ENCODE data around the gene RAPGEFL1. TPM values are rescaled to one million over a fixed set of nuclear protein-coding genes. Genes with fewer than 3 reads are reported as not detected.

RAPGEFL1 gene
- total RNA-seq, 1 donor from 2014 or later = 18.3 TPM

DNA sequence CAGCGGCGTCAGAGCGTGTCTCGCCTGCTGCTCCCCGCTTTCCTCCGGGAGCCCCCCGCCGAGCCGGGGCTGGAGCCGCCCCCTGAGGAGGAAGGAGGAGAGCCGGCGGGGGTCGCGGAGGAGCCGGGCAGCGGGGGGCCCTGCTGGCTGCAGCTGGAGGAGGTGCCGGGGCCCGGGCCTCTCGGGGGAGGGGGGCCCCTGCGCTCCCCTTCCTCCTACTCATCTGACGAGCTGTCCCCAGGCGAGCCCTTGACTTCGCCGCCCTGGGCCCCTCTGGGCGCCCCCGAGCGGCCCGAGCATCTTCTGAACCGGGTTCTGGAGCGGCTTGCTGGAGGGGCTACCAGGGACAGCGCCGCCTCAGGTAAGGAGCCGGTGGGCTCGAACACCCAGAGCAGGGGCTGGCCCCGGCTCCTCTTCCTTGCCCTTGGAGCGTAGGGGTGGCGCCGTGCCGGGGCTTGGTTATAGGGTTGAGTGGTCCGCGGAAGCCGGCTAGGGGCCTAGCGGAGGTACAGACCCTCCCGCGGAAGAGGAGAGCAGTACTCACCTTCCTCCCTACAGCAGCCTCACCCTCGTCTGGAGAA lies 841 bp downstream of the RAPGEFL1 start:
- no peak for DNase-seq (ENCODE audit: low spot score)
- TF ChIP-seq, protein P1, sequence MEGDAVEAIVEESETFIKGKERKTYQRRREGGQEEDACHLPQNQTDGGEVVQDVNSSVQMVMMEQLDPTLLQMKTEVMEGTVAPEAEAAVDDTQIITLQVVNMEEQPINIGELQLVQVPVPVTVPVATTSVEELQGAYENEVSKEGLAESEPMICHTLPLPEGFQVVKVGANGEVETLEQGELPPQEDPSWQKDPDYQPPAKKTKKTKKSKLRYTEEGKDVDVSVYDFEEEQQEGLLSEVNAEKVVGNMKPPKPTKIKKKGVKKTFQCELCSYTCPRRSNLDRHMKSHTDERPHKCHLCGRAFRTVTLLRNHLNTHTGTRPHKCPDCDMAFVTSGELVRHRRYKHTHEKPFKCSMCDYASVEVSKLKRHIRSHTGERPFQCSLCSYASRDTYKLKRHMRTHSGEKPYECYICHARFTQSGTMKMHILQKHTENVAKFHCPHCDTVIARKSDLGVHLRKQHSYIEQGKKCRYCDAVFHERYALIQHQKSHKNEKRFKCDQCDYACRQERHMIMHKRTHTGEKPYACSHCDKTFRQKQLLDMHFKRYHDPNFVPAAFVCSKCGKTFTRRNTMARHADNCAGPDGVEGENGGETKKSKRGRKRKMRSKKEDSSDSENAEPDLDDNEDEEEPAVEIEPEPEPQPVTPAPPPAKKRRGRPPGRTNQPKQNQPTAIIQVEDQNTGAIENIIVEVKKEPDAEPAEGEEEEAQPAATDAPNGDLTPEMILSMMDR (IDR thresholded peaks at IDR 0.05; ENCODE audit: unreplicated experiment) = no peak
- Mint-ChIP-seq H3K27me3 (ENCODE audit: unreplicated experiment) (peaks cover 6% of the 10 kb centered on the region), H3K4me1 (ENCODE audit: unreplicated experiment) (peaks cover 10% of the 10 kb centered on the region), H3K9me3 (ENCODE audit: unreplicated experiment) (no peaks in the 10 kb centered on the region), H3K4me3 (ENCODE audit: unreplicated experiment) (no peak overlapping the region), H3K27ac (ENCODE audit: unreplicated experiment) (no peak overlapping the region), H3K36me3 (ENCODE audit: low read depth, unreplicated experiment) (peaks cover 22% of the 10 kb centered on the region)

- no peak for DNase-seq (ENCODE audit: low spot score)
- Mint-ChIP-seq H3K4me3 (ENCODE audit: unreplicated experiment) (no peak overlapping the region), H3K27ac (ENCODE audit: unreplicated experiment) (no peak overlapping the region), H3K9me3 (ENCODE audit: unreplicated experiment) (no peaks in the 10 kb centered on the region), H3K4me1 (ENCODE audit: unreplicated experiment) (peaks cover 10% of the 10 kb centered on the region), H3K27me3 (ENCODE audit: unreplicated experiment) (peaks cover 6% of the 10 kb centered on the region), H3K36me3 (ENCODE audit: low read depth, unreplicated experiment) (peaks cover 17% of the 10 kb centered on the region)
- TF ChIP-seq, protein P1 (IDR thresholded peaks at IDR 0.05; ENCODE audit: unreplicated experiment) = no peak
These were observed 1.4 kb downstream of the RAPGEFL1 start for GRCh38 chr17:40178660-40179059.

GRCh38 chr17:40179923-40180659 lies 2.8 kb downstream of the RAPGEFL1 start:
- TF ChIP-seq, protein P1 (IDR thresholded peaks at IDR 0.05; ENCODE audit: unreplicated experiment) = no peak
- no peak overlapping the region for H3K4me3 Mint-ChIP-seq (ENCODE audit: unreplicated experiment)
- DNase-seq (ENCODE audit: low spot score) = no peak

GRCh38 chr17:40180694-40181093 lies 3.4 kb downstream of the RAPGEFL1 start:
- TF ChIP-seq, protein P1 (IDR thresholded peaks at IDR 0.05; ENCODE audit: unreplicated experiment) = no peak
- Mint-ChIP-seq H3K36me3 (ENCODE audit: low read depth, unreplicated experiment) (peaks cover 9% of the 10 kb centered on the region), H3K27me3 (ENCODE audit: unreplicated experiment) (peaks cover 8% of the 10 kb centered on the region), H3K4me1 (ENCODE audit: unreplicated experiment) (peaks cover 10% of the 10 kb centered on the region), H3K4me3 (ENCODE audit: unreplicated experiment) (no peak overlapping the region), H3K9me3 (ENCODE audit: unreplicated experiment) (no peaks in the 10 kb centered on the region), H3K27ac (ENCODE audit: unreplicated experiment) (no peak overlapping the region)
- DNase-seq (ENCODE audit: low spot score) = no peak

More at GRCh38 chr17:40179923-40180659, 2.8 kb downstream of the RAPGEFL1 start:
- H3K36me3 Mint-ChIP-seq (ENCODE audit: low read depth, unreplicated experiment) = peaks cover 10% of the 10 kb centered on the region
- peak overlapping the region; percentile 45 for H3K27ac Mint-ChIP-seq (ENCODE audit: unreplicated experiment)
- H3K4me1 Mint-ChIP-seq (ENCODE audit: unreplicated experiment) = peaks cover 10% of the 10 kb centered on the region
- H3K9me3 Mint-ChIP-seq (ENCODE audit: unreplicated experiment) = no peaks in the 10 kb centered on the region
- peaks cover 8% of the 10 kb centered on the region for H3K27me3 Mint-ChIP-seq (ENCODE audit: unreplicated experiment)

DNA sequence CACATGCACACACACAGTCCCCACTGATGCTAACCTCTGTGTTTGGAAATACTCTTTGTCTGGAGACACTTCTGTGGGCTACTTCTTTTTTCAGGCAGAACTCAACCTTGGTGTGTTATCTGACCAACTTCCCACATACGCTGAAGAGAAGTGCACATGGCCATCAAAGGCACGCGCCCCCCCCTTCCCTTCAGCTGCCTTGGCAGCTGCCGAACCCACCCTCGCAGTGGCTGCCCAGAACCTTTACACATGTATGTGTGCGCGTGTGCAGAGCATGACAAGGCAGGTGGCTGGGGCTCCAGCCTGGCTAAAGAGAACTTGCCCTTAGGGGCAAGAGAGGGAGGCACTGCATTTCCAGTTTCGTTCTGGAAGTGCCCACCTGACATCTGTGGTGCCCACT lies 3.9 kb downstream of the RAPGEFL1 start:
- TF ChIP-seq, protein P1 (IDR thresholded peaks at IDR 0.05; ENCODE audit: unreplicated experiment) = no peak
- Mint-ChIP-seq H3K36me3 (ENCODE audit: low read depth, unreplicated experiment) (peaks cover 4% of the 10 kb centered on the region), H3K27ac (ENCODE audit: unreplicated experiment) (no peak overlapping the region), H3K27me3 (ENCODE audit: unreplicated experiment) (peaks cover 8% of the 10 kb centered on the region), H3K4me1 (ENCODE audit: unreplicated experiment) (peaks cover 10% of the 10 kb centered on the region), H3K4me3 (ENCODE audit: unreplicated experiment) (no peak overlapping the region), H3K9me3 (ENCODE audit: unreplicated experiment) (no peaks in the 10 kb centered on the region)
- no peak for DNase-seq (ENCODE audit: low spot score)

Data from endothelial cell (in vitro differentiated cells).